GM19099 (cell line): ENCODE data around the gene MACROD2.

Experiments
- POLR2A ChIP-seq: IDR thresholded peaks from 3 replicates; pipeline ENCODE4 v1.6.1; 2011; ENCODE audit warnings: low read depth; ENCODE audit not compliant: insufficient read length; ENCODE audit errors: extremely low read depth

Gene MACROD2

GRCh38 chr20:15931897-15932296, 1936.6 kb downstream of the MACROD2 start:
- no peak for TF ChIP-seq POLR2A

DNA sequence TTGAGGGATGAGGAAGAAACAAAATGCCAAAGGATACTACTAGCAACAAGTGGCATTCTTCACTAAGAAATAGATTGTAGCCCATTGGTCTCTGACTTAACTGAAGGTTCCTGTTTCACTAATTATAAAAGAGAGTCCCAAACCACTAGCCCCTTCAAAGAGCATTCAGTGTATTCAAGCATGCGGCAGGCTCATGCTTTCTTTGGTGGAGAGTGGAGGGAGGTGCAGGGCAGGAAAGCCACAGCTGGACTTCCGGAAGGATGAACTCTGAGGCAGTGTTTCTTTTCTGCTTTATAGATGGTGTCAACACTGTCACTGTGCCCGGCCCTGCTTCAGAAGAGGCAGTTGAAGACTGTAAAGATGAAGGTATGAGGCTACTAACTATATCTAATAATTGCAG, 1941.9 kb downstream of the MACROD2 start:
- TF ChIP-seq POLR2A, result no peak

DNA sequence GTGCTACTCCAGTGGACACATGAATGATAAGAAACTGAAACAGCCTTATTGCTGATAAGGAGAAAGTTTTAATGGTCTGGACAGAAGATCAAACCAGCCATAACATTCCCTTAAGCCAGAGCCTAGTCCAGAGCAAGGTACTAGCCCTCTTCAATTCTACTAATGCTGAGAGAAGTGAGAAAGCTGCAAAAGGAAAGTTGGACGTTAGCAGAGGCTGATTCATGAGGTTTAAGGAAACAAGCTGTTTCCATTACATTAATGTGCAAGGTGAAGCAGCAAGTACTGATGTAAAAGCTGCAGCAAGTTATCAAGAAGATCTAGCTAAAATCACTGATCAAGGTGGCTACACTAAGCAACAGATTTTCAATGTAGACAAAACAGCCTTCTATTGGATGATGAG, 1943.5 kb downstream of the MACROD2 start:
- no peak for TF ChIP-seq POLR2A

- TF ChIP-seq POLR2A, result no peak
Observed at GRCh38 chr20:15940127-15940526, 1944.8 kb downstream of the MACROD2 start.

DNA sequence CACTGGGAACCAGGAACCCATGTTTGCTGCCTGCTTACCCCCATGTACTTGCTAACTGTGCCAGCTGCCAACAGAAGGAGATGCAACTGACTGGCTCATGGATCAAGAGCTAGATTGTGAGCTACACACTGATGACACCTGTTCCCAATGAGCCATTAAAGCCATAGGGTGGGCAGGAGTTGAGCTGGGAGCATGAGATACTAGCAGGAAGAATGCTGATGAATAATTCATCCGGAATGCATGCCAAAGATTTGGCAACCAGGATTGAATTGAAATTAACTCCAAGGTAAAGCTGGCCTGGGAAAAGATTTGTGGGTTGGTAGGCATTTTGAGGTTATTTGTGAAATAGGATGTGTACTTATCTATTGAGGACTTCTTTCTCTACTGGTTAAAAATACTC, 1946.8 kb downstream of the MACROD2 start:
- TF ChIP-seq POLR2A, result no peak

GRCh38 chr20:15945289-15945688, 1950.0 kb downstream of the MACROD2 start:
- TF ChIP-seq POLR2A, result no peak

DNA sequence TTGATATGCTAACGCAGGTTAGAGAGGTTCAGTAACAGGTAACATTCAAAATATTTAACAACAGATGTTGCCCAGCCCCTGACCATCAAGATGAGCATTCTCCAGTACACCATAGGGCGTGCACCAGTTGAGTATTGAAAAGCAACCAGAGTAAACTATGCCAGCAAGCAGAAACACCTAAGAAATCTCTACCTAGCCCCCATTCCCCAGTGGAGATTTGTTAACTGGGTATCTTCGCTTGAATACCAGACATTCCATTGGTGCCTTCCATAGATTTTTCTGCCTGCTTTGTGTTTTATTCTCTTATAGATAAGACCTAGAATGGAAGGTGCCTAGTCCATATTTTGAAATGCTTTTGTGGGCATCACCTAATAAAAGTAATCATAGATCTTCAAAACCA, 1954.1 kb downstream of the MACROD2 start:
- no peak for TF ChIP-seq POLR2A

- no peak for TF ChIP-seq POLR2A
Observed at GRCh38 chr20:15951658-15952057, 1956.3 kb downstream of the MACROD2 start.

- TF ChIP-seq POLR2A, result no peak
Observed at GRCh38 chr20:15958142-15958541, 1962.8 kb downstream of the MACROD2 start.

GRCh38 chr20:15965165-15965564, 1969.8 kb downstream of the MACROD2 start:
- TF ChIP-seq POLR2A, result no peak

DNA sequence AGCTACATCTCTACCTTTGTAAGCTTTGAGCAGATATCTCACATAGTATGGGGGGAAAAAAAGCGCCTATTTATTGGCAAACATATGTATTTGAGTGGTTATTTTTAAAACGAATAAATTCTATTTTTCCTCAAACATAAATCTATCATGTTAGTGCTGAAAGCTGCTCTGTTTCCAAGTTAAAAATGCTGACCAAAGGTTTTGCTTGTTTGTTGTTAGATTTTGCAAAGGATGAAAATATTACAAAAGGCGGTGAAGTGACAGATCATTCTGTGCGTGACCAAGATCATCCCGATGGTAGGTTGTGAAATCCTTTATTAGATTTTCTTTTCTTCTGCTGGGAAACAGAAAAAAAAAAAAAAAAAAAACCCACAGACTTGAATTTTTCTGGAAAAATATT, 1972.0 kb downstream of the MACROD2 start:
- no peak for TF ChIP-seq POLR2A

DNA sequence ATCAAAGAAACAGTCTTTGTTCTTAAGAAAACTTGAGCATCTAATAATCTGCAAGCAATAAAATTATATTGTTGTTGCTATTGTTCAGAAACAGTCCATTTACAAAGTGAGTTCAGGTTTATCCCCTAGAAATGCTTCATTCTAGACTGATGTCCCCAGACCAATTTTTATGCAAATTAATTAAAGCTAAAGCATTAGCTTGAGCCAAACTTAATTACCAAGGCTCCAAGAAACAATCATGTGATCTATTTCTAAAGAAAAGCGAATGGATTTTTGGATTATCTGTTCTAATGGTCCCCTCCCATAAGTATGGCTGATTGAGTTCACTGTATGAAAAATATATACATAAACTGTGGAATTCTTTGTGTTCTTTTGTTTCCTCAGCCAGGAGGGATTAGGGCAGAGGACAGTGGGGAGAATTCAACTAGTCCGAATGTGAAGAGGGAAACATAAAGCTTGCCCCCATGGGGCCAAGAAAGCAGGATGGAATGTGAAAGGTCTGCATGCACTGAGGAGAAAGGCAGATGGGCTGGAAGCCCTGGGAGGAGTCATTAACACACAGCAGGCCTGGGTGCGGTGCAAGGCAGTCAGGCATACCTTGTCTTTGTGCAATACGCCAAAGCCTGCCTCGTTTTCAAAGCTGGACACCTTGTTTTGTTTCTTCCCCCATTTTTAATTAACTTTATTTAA, 1980.9 kb downstream of the MACROD2 start:
- no peak for TF ChIP-seq POLR2A

- TF ChIP-seq POLR2A, result no peak
Observed at GRCh38 chr20:15977026-15977425, 1981.7 kb downstream of the MACROD2 start.

- no peak for TF ChIP-seq POLR2A
Observed at GRCh38 chr20:15977758-15978157, 1982.4 kb downstream of the MACROD2 start.

GRCh38 chr20:15986690-15987089, 1991.4 kb downstream of the MACROD2 start:
- no peak for TF ChIP-seq POLR2A

DNA sequence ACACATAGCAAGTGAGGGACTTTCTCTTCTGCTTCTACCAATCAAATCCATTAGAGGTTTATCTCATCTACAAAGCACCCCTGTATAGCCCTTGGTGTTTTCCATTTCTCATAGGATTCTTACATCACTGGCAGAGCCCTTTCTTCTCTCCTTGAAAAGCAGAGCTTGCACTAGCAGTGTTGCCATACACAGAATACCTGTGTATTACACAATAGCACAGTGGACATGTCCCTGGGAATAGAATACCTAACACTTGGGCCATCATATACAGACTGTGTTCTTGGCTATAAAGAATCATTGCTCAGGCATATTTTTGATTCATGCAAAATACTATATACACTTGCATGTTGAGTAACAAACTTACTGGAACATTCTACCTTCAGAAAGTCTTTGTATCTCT, 1996.0 kb downstream of the MACROD2 start:
- no peak for TF ChIP-seq POLR2A

DNA sequence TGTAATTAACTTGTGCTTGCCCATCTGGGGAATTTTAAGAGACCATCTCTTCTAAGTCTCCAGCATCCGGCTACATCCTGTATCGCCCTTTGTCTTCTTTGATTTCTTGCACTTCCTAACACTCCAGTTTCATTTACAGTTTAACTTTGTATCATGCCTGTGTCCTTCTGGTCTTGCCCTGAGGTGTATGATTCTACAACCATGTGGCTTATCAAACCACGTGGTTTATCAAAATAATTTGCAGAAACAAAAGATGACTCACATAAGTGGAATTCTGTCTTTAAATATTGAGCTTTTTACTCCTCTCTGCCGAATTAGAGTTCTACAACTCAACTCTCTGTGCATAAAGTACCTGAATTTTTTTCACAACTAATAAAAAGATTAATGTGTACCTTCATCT, 1997.2 kb downstream of the MACROD2 start:
- TF ChIP-seq POLR2A, result no peak

DNA sequence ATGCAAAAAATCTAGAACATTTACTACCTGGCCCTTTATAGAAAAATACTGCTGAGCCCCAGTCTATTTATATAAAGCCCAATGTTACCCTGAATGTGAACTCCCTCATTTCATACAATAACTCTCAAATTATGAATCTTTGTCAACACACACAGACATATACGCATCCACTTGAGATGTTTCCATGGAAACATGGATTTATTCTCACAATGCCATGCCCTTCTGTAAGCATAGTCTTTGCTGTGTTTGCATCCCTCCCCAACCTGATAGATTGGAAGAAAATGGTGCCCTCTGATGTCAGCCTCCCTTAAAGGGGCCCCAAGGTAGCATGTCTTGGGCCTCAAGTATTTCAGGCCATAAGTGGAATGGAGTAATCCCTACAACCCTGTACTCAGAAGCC, 2004.8 kb downstream of the MACROD2 start:
- TF ChIP-seq POLR2A, result no peak

DNA sequence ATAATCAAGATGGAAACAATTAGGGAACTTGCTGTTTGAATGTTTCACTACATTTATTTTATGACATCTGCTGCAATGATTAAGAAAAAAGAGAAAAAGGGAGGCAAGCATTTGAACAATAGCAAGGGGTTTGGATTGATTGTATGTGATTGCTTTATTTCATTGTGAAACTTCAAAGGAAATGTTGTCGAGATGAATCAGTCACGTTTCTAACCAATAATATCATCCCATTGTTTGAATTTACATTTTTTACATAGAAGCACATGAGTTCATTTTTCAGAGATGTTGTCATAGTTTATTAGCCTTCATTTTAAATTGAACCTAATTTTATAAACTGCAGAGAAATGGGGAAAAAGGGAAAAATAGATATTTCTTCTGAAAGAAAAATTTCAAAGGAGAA, 2006.0 kb downstream of the MACROD2 start:
- no peak for TF ChIP-seq POLR2A
